Measurements from ENCODE around the gene MYADML2.

The MYADML2 gene

DNA sequence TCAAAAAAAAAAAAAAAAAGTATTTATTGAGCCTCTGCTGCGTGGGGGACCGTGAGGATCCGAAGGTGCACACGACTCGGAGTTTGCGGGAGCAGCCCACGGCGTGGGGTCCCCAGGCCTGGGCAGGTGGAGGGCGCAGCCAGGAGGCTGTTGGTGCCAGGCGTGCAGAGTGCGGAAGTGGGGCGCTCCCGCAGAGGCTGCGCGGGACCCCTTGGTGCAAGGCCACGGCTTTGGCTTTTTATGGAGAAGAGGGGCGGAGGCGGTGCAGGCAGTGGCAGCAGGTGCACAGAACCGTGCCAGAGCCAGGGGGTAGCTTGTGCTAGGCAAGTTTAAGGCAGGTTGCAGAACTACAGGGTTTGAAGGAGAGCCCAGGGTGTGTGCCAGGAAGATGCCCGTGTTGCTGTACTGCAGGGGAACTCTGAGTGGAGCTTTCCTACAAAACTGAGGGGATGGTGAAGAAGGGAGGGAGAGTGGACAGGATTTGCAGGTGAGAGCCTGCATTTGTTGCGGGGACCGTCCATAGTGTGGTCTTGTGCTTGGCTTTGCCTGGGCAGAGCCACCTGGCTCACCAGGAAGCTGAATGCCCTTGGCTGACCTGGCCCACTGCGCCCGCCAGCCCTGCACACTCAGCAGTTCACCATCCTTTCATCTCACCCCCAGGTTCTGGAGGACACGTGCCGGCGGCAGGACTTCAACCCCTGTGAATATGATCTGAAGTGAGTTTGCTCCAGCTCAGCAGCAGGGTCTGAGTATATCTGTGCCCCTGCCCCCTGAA lies 31.7 kb upstream of the MYADML2 start:
- DNase-seq (ENCODE audit: low read depth in 3 of 3): no peak

DNA sequence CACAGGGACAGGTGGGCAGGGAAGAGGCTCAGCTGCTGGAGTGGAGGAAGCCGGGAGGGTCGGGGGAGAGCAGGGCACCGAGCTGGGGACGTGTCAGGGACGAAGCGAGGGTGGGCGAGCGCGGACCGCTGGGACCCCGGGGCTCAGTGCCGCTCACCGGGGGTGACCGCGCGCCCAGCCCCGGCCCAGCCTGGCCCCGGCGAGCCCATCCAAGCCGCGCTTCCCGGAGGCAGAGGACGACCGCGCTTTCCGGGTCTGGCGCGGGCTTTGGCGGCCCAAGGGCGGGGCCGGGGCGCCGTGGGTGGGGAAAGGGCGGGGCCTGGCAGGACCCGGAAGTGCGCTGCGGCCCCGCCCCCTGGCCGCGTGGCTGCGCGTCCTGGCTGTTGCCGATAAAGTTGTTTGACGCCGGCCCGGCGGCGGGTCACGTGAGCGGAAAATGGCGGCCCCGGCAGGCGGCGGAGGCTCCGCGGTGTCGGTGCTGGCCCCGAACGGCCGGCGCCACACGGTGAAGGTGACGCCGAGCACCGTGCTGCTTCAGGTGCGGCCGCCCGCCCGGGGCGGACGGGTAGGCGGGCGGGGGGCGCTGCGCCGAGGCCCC lies 30.3 kb upstream of the MYADML2 start, which contains the start of gene ASPSCR1:
TSS of gene ASPSCR1 (plus strand) at position 419 of the 598 bp plus-strand sequence. CDS start at position 437, 18 bp downstream.
- peak; percentile 79 to 88 (median 81) for DNase-seq (ENCODE audit: low read depth in 3 of 3)

DNA sequence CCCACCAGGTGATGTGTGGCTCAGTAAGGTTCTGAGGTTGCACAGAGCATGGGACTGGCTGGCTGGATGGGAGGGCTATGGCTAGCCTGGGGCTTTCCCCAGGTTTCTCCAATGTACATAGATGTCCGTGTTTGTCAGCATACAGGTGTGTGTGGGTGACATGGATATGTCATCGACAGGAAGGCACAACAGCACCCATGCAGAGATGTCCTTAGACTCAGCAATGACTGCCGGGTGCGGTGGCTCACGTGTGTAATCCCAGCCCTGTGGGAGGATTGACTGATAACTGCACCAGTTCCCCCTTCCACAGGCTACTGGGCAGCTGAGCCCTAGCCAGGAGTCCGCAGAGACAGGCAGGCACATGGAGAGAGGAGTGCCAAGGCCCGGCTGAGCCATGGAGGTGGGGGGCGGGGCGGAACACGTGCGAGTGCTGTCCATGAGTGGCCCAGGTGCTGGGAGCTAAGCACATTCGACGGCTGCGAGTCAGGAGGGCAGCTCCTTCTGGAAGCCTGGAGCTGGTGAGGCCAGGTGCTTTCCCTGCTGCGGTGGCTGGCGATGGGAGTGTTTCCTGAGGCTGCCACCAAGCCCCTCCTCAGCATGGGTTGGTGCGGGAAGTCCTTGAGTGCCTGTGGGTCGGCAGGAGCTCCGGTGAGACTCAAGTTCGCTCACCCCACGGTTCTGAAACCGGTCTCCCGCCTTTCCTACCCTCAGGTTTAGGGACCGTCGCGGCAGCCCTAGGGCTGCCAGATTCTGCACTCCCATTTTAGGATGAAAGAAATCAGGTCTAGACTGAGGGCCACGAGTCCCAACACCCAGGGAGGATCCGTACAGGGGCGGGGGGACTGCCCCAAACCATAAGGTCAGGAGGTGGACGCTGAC lies 29.5 kb upstream of the MYADML2 start:
- DNase-seq (ENCODE audit: low read depth in 3 of 3): peak in 2 of 3 experiments; percentile 14 to 60

DNA sequence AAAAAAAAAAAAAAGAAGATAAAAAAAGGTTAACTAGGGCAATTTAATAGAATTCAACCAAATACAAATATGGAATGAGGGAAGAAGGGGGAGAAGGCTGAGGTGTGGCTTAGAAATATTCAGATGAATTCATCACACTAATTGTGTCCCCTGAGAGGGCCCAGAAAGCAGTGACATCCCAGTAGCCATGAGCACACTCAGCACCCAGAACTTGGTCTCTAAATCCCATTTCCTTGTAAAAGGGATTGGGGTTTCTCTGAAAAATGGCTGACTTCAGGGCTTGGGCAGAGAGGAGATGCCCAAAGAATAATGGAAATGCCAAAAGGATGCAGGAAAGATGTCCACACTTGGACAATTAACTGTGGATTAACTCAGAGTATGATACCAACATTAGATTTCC lies 26.4 kb upstream of the MYADML2 start:
- no peak for DNase-seq (ENCODE audit: low read depth in 3 of 3)

DNA sequence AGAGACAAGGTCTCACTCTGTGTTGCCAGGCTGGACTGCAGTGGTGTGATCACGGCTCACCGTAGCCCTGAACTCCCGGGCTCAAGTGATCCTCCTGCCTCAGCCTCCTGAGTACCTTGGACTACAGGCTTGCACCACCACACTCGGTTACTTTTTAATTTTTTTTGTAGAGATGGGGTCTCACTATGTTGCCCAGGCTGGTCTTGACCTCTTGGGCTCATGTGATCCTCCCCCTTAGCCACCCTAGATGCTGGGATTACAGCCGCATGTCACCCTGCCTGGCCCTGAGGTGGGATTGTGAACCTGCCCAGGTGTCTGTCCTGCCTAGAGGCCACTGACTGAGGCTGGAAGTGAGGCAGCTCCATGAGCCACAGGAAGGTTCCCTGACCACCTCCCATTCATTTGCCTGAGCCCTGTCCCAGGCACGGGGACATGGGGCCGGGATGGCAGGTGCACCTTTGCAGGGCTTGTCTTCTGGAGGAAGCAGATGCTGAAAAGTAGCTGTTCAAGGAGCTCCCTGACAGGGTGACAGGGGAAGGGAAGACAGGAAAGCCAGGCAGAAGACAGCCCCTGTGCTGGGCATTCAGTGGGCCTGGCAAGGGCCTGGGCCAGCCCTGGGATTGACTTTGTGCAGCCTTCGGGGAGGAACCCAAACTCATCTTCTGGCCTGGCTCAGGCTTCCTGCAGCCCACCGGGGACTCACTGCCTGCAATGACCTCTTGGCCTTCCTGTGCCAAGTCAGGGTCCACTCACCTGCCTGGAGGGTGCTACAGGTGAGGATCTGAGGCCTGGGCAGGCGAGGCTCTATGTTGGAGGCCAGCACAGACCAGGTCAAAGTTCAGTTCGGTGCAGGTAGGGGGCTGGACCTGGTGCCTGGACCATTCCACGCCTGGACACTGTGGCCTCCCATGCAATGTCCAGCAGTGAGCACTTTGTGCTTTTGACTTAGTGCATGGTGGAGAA lies 22.1 kb upstream of the MYADML2 start:
- DNase-seq (ENCODE audit: low read depth in 3 of 3): no peak

DNA sequence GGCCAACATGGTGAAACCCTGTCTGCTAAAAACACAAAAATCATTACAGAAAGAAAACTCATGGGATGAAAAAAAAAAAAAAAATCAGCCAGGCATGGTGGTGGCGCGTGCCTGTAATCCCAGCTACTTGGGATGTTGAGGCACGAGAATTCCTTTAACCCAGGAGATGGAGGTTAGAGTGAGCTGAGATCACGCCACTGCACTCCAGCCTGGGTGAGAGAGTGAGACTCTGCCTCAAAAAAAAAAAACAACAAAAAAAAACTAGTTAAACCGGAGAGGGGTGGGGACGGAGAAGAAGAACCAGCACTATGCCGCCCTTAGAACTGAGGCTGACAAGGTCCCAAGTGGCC lies 21.3 kb upstream of the MYADML2 start:
- DNase-seq (ENCODE audit: low read depth in 3 of 3): no peak

DNA sequence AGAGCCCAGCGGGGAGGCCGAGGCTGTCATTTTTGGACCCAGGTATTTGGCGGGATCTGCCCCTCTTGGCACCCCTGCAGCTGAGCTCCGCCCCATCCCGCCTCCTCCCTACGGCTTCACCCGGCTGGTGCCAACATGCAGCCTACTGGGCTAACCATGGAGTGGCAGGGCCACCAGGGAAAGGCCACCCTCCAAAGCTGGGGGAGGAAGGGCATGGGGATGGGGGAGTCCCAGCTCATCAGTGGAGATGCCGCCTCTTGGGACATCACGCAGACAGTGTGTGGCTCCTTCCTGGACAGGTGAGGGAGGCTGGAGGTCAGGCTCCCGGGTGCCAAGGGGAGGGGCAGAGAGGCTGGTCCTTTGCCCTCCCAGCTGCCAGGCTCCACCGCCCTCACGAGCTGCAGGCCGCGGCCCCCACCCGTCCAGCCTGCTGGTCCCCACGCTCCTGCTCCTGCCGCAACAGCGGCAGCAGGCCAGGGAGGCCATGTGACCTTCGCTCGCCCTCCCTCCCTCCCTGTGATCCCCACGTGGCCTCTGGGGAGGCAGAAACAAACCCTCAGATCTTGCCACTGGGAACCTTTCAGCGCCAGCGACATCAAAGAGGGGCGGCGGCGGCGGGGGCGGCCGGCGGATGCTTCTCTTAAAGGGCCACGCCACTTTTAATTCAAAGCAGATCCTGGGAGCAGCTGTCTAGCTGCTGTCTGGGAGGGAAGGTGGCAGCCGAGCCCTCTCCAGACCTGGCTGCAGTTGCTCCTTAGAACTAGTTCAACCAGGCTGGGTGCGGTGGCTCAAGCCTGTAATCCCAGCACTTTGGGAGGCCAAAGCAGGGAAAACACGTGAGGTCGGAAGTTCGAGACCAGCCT lies 20.7 kb upstream of the MYADML2 start:
- DNase-seq (ENCODE audit: low read depth in 3 of 3): peak; percentile 75 to 91 (median 76)

DNA sequence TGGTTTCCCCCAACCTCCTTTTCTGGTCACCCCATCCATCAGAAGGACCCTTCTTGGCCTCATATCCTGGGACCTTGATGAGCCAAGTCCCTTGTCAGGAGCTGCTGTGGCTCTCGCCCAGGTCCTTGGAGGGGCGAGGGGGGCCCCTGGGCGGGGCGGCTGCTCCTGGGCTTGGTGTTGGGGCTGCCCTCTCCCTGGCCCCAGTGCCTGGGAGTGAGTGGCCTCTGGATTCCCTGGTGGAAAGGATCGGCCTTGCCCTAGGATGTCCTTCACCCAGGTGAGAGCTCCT lies 20.2 kb upstream of the MYADML2 start:
- DNase-seq (ENCODE audit: low read depth in 3 of 3): no peak

DNA sequence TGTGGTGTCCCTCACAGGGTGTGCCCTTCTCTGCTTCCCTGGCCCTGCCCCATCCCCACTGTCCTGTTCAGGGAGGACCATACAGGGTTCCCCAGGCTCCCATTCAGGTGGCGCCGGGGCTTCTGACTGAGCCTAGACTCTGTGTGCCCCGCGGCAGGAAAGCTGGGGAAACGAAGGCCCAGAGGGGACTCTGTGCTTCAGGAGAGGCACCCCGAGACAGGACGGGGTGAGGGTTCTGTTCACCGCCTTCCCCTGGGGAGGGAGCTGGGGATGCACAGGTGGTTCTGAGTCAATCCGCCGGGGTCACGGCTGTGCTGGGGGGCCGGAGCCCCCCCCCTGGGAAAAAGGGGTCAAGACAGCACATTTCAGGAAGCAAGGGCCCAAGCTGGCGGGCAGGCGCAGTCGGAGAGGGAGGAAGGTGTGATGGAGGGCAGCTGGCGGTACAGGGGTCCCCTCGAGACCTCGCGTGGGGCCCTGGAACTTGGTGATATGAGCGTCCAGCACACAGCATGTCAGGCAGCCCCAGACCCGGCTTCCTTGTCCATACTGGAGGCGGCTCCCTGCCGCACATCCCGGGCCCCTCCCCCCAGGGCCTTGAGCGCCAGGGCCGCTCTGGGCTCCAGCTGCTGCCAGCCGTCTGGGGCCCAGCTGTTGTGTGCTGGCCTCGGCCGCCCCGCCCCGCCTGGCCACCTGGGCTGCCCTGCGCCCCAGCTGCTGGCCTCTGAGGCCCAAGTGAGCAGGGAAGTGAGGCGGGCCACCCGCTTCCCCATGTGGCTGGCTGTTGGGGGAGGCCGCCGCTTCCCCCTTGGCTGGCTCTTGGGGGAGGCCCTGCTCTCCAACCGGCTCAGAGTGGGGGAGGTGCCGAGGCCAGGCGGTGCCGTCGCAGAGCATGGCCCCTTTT lies 19.6 kb upstream of the MYADML2 start:
- DNase-seq (ENCODE audit: low read depth in 3 of 3): no peak

DNA sequence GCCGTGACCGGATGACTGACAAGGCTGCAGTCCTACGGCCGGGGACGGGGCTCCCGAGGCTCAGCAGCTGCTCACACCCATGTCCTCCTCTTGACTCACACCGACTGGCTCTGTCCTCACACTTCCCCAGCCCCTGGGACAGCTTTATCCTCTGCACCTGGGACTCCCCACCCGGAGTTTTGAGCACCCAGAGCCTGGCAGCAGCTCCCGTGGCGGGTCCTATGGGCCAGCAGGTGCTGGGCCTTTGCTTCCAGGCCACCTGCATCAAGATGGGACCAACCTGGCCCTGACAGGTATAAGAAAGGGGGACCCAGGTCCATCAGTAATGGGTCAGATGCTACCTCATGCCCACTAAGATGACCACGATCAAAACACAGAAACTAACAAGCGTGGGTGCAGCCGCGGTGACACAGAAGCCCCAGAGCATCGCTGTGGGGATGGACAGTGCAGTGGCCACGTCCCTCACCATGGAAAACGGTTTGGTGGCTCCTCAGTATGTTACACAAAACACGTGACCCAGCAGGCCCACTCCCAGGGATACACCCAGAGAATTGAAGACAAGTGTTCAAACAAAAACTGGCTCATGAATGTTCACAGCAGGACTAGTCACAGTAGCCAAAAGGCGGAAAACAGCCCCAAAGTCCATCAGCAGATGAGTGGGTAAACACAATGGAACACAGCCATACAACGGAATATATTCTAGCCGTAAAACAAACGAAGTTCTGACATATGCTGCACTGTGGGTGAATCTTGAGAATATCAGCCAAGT lies 17.2 kb upstream of the MYADML2 start:
- DNase-seq (ENCODE audit: low read depth in 3 of 3): no peak

DNA sequence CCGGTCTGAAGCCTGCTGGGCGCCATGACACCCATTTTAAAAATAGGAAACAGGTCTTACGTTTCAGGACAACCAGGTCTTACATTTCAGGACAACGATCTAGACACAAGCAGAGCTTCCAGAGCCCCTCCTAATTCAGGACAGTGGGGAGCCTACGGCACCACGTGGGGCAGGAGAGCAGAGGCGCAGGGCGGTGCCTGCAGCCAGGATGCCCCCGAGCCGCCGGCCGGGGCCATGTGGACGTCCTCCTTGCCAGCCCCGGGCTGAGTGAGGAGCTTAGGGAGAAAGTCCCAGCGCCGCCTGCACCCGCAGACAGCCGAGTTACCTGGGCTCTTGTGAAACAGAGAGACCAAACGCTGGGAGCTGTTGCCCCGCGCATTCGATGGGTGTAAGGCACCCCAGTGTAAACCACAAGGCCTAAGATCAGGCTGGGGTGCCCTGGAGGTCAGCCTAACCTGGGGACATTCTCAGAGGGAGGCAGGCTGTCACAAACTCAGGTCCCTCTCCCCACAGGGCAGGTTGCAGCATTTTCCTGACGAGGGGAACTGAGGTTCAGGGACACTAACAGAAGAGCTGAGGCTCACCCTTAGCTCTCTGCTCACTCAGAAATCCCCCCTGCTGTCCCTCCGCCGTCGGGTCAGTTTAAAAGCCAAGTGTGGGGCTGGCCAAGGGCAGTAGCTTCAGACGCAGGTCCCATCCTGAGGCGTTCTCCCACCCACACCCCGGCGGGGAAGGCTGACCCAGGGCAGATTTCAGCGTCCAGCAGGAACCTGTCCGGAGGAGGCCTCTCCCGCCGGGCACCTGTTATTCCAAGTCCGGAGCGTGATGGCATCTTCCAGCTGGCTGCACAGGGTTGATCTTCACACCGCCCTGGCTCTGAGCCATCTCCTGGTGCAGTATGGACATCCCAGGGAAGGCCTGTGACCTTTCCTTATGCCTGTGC lies 15.7 kb upstream of the MYADML2 start:
- no peak for DNase-seq (ENCODE audit: low read depth in 3 of 3)

DNA sequence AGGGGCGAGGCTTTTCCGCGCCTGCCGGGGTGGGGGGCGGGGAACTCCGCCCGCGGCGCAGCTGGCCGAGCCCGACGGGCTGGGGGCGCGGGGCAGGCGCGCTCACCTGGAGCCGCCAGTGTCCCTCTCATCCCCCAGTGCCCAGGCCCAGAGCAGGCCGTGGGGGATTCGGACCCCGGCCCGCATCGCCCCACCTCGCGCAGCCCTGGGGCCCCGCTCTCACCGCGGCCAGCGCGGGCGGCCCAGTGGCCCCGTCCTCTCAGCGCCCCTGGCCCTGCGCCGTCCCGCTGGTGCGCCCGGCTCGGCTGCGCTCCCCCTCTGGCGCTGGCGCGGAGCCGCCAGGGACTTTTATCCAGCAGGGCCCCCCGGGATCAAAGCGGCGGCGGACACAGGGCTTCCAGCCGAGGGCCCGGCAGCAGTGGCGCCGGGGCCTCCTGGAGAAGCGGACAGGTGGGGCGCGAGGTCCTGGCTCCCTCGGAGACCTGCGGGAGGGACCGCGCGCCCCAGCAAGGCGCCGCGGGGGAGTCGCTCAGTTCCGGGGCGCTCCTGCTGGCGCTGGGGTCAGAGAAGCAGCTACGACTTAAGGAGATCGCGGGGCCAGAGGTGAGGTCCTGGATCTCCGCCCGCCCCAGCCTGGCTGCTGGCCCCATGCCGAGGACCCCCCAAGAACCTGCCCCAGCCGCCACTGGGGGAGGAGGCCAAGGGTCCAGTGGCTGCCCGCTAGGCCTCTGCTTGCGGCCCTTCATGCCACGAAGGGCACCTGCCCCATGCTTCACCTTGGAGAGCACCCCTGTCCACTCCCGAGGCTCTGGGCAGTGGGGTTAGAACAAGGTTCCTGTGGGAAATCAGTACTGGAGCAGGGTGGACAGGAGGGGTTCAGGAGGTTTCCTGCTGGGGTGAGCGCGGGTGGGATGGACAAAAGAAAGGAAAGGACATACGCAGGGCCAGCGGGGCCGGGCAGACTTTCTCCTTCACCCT lies 14.8 kb upstream of the MYADML2 start:
- DNase-seq (ENCODE audit: low read depth in 3 of 3): no peak

DNA sequence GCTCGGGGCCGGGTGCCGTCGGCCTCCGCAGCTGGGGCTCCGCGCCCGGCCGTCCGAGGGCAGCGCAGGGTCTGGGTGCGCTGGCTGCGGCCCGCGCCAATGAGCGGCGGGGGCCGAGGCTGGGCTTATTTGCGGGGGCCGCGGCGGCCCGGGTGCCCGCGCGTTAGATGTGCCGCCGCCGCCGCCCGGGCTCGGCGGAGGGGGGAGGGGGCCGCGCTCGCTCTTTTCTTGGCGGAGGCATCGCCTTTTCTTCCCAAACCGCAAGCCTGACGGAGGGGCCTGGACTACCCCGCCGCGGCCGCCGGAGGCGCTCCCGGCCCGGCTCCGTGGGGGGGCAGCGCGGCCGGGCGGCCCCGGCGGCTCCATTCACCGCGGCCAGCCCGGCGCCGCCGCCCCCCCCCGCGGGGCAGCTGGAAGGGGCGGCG lies 14.1 kb upstream of the MYADML2 start, which contains the start of gene NOTUM:
TSS of gene NOTUM (minus strand) at position 101 of the 425 bp plus-strand sequence. CDS start 278 bp downstream, outside the sequence.
- no peak for DNase-seq (ENCODE audit: low read depth in 3 of 3)

DNA sequence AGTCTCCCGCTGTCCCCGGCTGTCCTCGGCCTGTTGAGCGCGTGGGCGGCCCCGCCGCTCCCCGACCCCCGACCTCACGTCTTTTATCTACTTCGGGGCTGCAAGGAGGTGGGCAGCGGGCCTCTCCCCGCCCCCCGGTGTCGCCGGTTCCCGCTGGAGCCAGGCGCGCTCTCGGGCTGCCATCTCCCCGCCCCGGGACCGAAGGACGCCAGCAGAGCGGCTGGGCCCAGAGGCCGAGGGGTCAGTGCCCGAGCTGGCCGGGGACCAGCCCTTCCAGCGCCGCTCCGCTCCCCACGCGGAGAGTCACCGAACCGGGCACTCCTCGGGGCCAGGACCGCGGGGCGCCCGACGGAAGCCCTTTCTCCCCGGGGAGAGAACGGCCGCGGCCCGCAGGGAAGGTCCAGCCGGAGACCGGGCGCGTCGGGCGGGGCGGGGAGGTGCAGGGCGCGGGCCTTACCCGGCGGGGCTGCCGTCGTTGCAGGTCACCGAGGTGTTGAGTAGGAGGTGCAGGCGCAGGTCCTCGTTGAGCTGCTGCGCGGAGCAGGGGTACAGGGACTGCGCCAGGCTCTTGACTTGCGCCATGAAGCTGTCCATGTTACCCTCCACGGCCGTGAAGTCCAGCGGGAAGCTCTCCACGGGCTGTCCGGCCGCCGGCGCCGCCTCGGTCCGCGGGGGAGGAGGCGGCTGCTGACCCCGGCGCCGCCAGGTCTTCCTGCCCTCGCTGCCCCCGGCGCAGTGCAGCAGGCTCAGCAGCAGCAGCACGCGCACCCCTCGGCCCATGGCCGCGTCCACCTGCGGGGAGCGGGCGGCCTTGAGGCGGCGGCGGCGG lies 13.3 kb upstream of the MYADML2 start:
- DNase-seq (ENCODE audit: low read depth in 3 of 3): no peak

All from stimulated activated CD4-positive, alpha-beta T cell treated with anti-CD3 and anti-CD28 coated beads, TNF-alpha, amount 100 ng/mL, for 24 hours (primary cell).